Trophoblast cell (in vitro differentiated cells and primary cell): Measurements from ENCODE around the gene ASPDH.
A peak's percentile ranks its signal among the peaks of the same experiment; 100 is the strongest.

Experiments used
- DNase-seq, 2 donors: peaks; one replicate each; pipeline ENCODE4 v3.0.0-alpha.2; 2016
- H2AFZ ChIP-seq: 2 replicates; pipeline ENCODE4 v1.6.1; 2013; ENCODE audit warnings: low read length, moderate library complexity, mild to moderate bottlenecking; ENCODE audit not compliant: insufficient read depth, poor library complexity
- H2AK5ac ChIP-seq: 2 replicates; pipeline ENCODE4 v1.6.1; 2013; ENCODE audit warnings: mild to moderate bottlenecking, low read length
- H2BK120ac ChIP-seq: 2 replicates; pipeline ENCODE4 v1.6.1; 2013; ENCODE audit warnings: low read length, mild to moderate bottlenecking, moderate library complexity; ENCODE audit not compliant: insufficient read depth, poor library complexity
- H2BK12ac ChIP-seq: 2 replicates; pipeline ENCODE4 v1.6.1; 2013; ENCODE audit warnings: mild to moderate bottlenecking, low read length, moderate library complexity
- H2BK5ac ChIP-seq: 2 replicates; pipeline ENCODE4 v1.6.1; 2013; ENCODE audit warnings: low read length, low read depth, moderate library complexity, mild to moderate bottlenecking; ENCODE audit not compliant: poor library complexity
- H3K14ac ChIP-seq: 2 replicates; pipeline ENCODE4 v1.6.1; 2013; ENCODE audit warnings: mild to moderate bottlenecking, low read length
- H3K18ac ChIP-seq: 2 replicates; pipeline ENCODE4 v1.6.1; 2013; ENCODE audit warnings: mild to moderate bottlenecking, low read length
- H3K23ac ChIP-seq: 2 replicates; pipeline ENCODE4 v1.6.1; 2013; ENCODE audit warnings: low read length
- H3K27ac ChIP-seq: 2 replicates; pipeline ENCODE4 v1.5.1; 2013; ENCODE audit warnings: low read depth, mild to moderate bottlenecking, inconsistent platforms, low read length, moderate library complexity
- H3K27me3 ChIP-seq: 2 replicates; pipeline ENCODE4 v1.6.1; 2013; ENCODE audit warnings: inconsistent platforms, mild to moderate bottlenecking, low read length, moderate library complexity; ENCODE audit not compliant: insufficient read depth
- H3K36me3 ChIP-seq, 2 experiments: 1 replicate in 1 of 2; 2 replicates in 1 of 2; pipeline ENCODE4 v1.6.1; 2013; ENCODE audit warnings: low read length in 2 of 2, mild to moderate bottlenecking in 2 of 2, moderate library complexity in 1 of 2; ENCODE audit not compliant: insufficient read depth in 2 of 2, control insufficient read depth in 1 of 2
- H3K4ac ChIP-seq: 2 replicates; pipeline ENCODE4 v1.6.1; 2013; ENCODE audit warnings: low read depth, mild to moderate bottlenecking, low read length, moderate library complexity
- H3K4me1 ChIP-seq, 2 experiments: 1 replicate in 1 of 2; 2 replicates in 1 of 2; pipeline ENCODE4 v1.6.1; 2013; ENCODE audit warnings: low read length in 2 of 2, mild to moderate bottlenecking in 2 of 2, moderate library complexity in 1 of 2; ENCODE audit not compliant: insufficient read depth in 2 of 2, control insufficient read depth in 1 of 2
- H3K4me2 ChIP-seq: 2 replicates; pipeline ENCODE4 v1.6.1; 2013; ENCODE audit warnings: inconsistent platforms, mild to moderate bottlenecking, low read length, moderate library complexity
- H3K4me3 ChIP-seq: 2 replicates; pipeline ENCODE4 v1.5.1; 2013; ENCODE audit warnings: mild to moderate bottlenecking, low read depth, low read length, inconsistent platforms
- H3K79me1 ChIP-seq: one replicate; pipeline ENCODE4 v1.6.1; 2013; ENCODE audit warnings: low read length
- H3K79me2 ChIP-seq: 2 replicates; pipeline ENCODE4 v1.6.1; 2013; ENCODE audit warnings: low read length, mild to moderate bottlenecking; ENCODE audit not compliant: control insufficient read depth, insufficient read depth, poor library complexity
- H3K9ac ChIP-seq: 2 replicates; pipeline ENCODE4 v1.6.1; 2013; ENCODE audit warnings: mild to moderate bottlenecking, low read length
- H3K9me3 ChIP-seq: 2 replicates; pipeline ENCODE4 v1.6.1; 2013; ENCODE audit warnings: low read depth, mild to moderate bottlenecking, control low read depth, inconsistent platforms, low read length; ENCODE audit not compliant: insufficient read depth
- H4K12ac ChIP-seq: 2 replicates; pipeline ENCODE4 v1.6.1; 2013; ENCODE audit warnings: low read depth, mild to moderate bottlenecking, low read length, moderate library complexity
- H4K8ac ChIP-seq: 2 replicates; pipeline ENCODE4 v1.6.1; 2013; ENCODE audit warnings: low read depth, mild to moderate bottlenecking, low read length, moderate library complexity
- H4K91ac ChIP-seq: one replicate; pipeline ENCODE4 v1.6.1; 2013; ENCODE audit warnings: low read depth, mild to moderate bottlenecking, low read length, moderate library complexity
- WGBS: extraction: QIAGEN DNeasy Blood & Tissue Kit; methylation state at CpG from one replicate; pipeline ENCODE4 v1.1.7; 2013; ENCODE audit warnings: missing lambda C conversion rate; ENCODE audit not compliant: insufficient read length, insufficient coverage; ENCODE audit errors: extremely low coverage; 5-methylcytosine and 5-hydroxymethylcytosine counted together

The ASPDH gene

DNA sequence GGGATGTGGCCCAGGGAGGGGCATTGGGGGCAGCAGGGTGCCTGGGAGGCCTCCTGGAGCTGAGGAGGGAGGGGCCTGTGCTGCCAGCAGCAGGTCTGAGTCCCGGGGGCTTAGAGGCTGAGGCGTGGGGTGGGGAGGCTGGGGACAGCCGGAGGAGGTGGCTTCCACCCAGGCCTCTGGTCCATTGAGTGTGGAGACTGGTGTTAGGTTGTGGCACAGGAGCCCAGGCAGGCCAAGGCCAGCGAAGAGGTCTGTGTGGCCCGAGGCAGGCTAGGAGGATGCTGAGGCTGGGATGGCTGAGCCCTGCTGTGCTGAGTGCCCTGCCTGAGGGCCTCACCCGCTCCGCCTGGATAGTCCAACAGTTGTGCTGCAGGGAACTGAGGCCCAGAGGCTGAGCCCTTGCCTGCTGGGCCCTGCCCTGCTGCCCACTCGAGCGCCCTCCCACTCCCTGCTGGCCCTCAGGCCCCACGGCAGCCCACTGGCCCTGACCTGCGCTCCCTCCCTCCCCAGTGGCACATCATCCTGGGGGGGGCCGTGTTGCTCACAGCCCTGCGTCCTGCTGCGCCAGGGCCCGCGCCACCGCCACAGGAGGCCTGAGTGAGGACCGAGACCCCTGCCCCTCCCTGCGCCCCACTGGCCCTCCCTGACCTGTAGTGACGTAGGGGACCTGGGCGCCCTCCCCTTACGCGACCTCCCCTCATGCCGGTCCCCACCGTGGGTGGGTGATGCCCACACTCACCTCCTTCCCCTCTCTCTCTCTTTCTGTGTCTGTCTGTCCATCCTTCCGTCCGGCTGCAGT is 32.2 kb downstream of the ASPDH start:
- no peak overlapping the region for H3K9ac ChIP-seq
- H3K4me2 ChIP-seq: no peak overlapping the region

DNA sequence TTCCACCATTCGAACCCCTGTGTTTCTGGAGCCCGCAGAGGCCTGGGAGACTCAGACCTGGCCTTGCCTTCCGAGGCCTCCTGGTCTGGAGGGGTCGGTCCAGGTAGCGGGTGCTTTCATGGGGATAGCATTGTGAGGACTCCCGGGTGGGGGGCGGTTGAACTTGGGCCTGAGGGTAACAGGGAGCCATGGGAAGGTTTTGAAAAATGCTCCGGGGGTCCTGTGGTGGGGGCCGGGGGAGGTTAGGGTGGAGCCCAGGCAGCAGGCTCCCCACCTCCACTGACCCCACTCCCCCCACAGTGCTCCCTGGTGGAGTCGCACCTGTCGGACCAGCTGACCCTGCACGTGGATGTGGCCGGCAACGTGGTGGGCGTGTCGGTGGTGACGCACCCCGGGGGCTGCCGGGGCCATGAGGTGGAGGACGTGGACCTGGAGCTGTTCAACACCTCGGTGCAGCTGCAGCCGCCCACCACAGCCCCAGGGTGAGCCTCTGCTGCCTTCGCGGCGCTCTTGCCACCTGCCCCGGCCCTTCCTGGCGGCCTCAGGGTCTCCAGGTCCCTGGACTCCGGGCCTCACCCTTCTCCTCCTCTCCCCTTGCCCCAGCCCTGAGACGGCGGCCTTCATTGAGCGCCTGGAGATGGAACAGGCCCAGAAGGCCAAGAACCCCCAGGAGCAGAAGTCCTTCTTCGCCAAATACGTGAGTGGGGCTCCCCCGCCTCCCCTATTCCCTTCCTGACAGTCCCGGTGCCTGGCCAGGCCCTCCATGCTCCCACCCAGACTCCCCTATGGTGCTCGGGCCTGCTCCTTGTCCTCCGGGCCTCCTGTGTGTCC is 33.2 kb downstream of the ASPDH start:
- Histone ChIP-seq H3K27ac (no peak overlapping the region), H3K4me2 (no peak overlapping the region), H2BK120ac (no peak overlapping the region), H3K23ac (no peak overlapping the region), H4K91ac (no peak overlapping the region), H3K79me2 (peaks cover 5% of the 10 kb centered on the region), H3K9me3 (peaks cover 4% of the 10 kb centered on the region), H3K36me3 (peaks cover 49 to 53% of the 10 kb centered on the region in 2 experiments), H2BK5ac (no peak overlapping the region), H3K27me3 (no peaks in the 10 kb centered on the region), H3K4ac (no peak overlapping the region), H3K4me3 (no peak overlapping the region), H2AK5ac (no peak overlapping the region), H3K79me1 (peaks cover 3% of the 10 kb centered on the region), H3K4me1 (peaks cover 3 to 13% of the 10 kb centered on the region in 2 experiments), H4K12ac (no peak overlapping the region), H3K18ac (no peak overlapping the region), H2BK12ac (no peak overlapping the region), H2AFZ (no peak overlapping the region), H4K8ac (no peak overlapping the region), H3K14ac (no peak overlapping the region), H3K9ac (no peak overlapping the region)
- WGBS: no CpG with 5 or more reads among the region's 37 CpGs
- no peak for DNase-seq

More for the DNA sequence above, 32.2 kb downstream of the ASPDH start:
- peaks cover 49 to 56% of the 10 kb centered on the region in 2 experiments for H3K36me3 ChIP-seq
- H2AK5ac ChIP-seq: no peak overlapping the region
- peaks cover 3 to 8% of the 10 kb centered on the region in 2 experiments for H3K4me1 ChIP-seq
- H2BK120ac ChIP-seq: no peak overlapping the region
- H4K12ac ChIP-seq: no peak overlapping the region
- H3K14ac ChIP-seq: no peak overlapping the region
- H2AFZ ChIP-seq: no peak overlapping the region
- no peak overlapping the region for H2BK12ac ChIP-seq
- H3K9me3 ChIP-seq: peaks cover 2% of the 10 kb centered on the region
- H3K79me1 ChIP-seq: peaks cover under 1% of the 10 kb centered on the region
- no peak overlapping the region for H3K23ac ChIP-seq
- no peak for DNase-seq
- no peak overlapping the region for H4K8ac ChIP-seq
- H3K18ac ChIP-seq: no peak overlapping the region
- WGBS: no CpG with 5 or more reads among the region's 27 CpGs
- H4K91ac ChIP-seq: no peak overlapping the region
- peaks cover 3% of the 10 kb centered on the region for H3K79me2 ChIP-seq
- no peaks in the 10 kb centered on the region for H3K27me3 ChIP-seq
- no peak overlapping the region for H3K27ac ChIP-seq
- H2BK5ac ChIP-seq: no peak overlapping the region
- no peak overlapping the region for H3K4me3 ChIP-seq
- H3K4ac ChIP-seq: no peak overlapping the region

- Histone ChIP-seq H3K79me2 (peaks cover 5% of the 10 kb centered on the region), H3K4me3 (no peak overlapping the region), H3K4me2 (no peak overlapping the region), H3K9ac (no peak overlapping the region), H2AFZ (no peak overlapping the region), H3K4me1 (peaks cover 3 to 13% of the 10 kb centered on the region in 2 experiments), H4K8ac (no peak overlapping the region), H3K36me3 (peaks cover 49 to 53% of the 10 kb centered on the region in 2 experiments), H3K23ac (no peak overlapping the region), H3K9me3 (peaks cover 4% of the 10 kb centered on the region), H3K14ac (no peak overlapping the region), H2BK120ac (no peak overlapping the region), H3K27ac (no peak overlapping the region), H2BK12ac (no peak overlapping the region), H2AK5ac (no peak overlapping the region), H2BK5ac (no peak overlapping the region), H3K4ac (no peak overlapping the region), H3K18ac (no peak overlapping the region), H3K27me3 (no peaks in the 10 kb centered on the region), H4K12ac (no peak overlapping the region), H4K91ac (no peak overlapping the region), H3K79me1 (peaks cover 3% of the 10 kb centered on the region)
- no peak for DNase-seq
- no CpG with 5 or more reads among the region's 16 CpGs for WGBS
Observed at GRCh38 chr19:50479761-50480251, 33.9 kb downstream of the ASPDH start.

DNA sequence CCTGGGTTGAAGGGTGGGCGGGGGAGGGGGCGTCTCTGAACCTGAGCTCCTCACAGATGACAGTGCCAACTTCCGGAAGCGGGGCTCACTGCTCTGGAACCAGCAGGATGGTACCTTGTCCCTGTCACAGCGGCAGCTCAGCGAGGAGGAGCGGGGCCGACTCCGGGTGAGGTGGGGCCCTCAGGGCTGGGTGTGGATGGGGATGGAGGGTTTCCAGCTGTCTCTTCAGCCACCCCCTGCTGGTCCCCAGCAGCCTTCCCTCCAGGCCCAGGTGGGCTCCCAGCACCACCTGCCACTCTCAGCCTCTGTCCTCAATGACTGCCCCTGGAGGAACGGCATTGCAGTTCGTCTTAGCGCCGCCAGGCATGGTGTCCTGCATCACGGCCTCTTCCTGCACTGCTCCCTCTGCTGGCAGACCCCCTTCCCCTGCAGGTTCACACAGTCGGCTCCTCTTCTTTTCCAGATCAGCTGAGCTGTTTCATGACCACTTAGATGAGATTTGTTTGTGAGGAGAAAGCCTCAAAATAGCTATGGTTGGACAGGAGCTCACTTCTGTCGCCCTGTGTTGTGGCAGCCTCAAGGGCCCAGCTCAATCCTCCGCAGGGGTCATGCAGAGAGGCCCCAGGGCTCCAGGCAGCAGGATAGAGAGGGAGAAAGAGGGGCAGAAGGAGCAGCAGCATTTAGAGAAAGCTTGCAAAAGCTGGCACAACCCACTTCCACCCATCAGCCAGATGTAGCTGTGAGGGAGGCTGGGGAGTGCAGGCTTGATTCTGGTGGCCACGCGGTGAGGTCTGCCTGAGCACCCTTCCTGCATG is 34.6 kb downstream of the ASPDH start:
- H3K36me3 ChIP-seq: peaks cover 49 to 53% of the 10 kb centered on the region in 2 experiments
- peaks cover 3 to 13% of the 10 kb centered on the region in 2 experiments for H3K4me1 ChIP-seq
- H3K23ac ChIP-seq: no peak overlapping the region
- no peak overlapping the region for H4K91ac ChIP-seq
- no peak overlapping the region for H3K4me3 ChIP-seq
- WGBS: no CpG with 5 or more reads among the region's 19 CpGs
- no peak overlapping the region for H2BK12ac ChIP-seq
- no peak overlapping the region for H4K12ac ChIP-seq
- H3K9ac ChIP-seq: no peak overlapping the region
- peak; percentile 25 to 47 for DNase-seq
- H3K9me3 ChIP-seq: peaks cover 4% of the 10 kb centered on the region
- no peak overlapping the region for H2BK120ac ChIP-seq
- H3K27me3 ChIP-seq: no peaks in the 10 kb centered on the region
- peaks cover 3% of the 10 kb centered on the region for H3K79me1 ChIP-seq
- no peak overlapping the region for H2AFZ ChIP-seq
- no peak overlapping the region for H4K8ac ChIP-seq
- no peak overlapping the region for H2BK5ac ChIP-seq
- no peak overlapping the region for H3K4ac ChIP-seq
- no peak overlapping the region for H2AK5ac ChIP-seq
- H3K27ac ChIP-seq: no peak overlapping the region
- H3K18ac ChIP-seq: no peak overlapping the region
- H3K14ac ChIP-seq: no peak overlapping the region
- peaks cover 5% of the 10 kb centered on the region for H3K79me2 ChIP-seq
- no peak overlapping the region for H3K4me2 ChIP-seq
